ENCODE results near the gene PCNX2.

PCNX2 gene

GRCh38 chr1:233293556-233294446, 1.7 kb downstream of the PCNX2 start:
- Histone ChIP-seq H3K9me3 (ENCODE audit: insufficient read depth, low read depth, low read length) (no peaks in the 10 kb centered on the region), H3K4me3 (ENCODE audit: low read length, poor library complexity, severe bottlenecking) (peak overlapping the region; percentile 86), H2AFZ (ENCODE audit: low read length) (no peak overlapping the region), H3K36me3 (ENCODE audit: insufficient read depth, low read length) (no peaks in the 10 kb centered on the region), H3K9me2 (replicated peaks; ENCODE audit: low read depth, low read length) (no peaks in the 10 kb centered on the region), H3K4me2 (ENCODE audit: low read depth, low read length, poor library complexity, severe bottlenecking) (peak overlapping the region; percentile 87), H3F3A (ENCODE audit: low read depth) (no peaks in the 10 kb centered on the region; the same call in 1 of the 2 replicates), H4K20me1 (ENCODE audit: insufficient read depth, low read length, poor library complexity, severe bottlenecking) (peaks cover 20% of the 10 kb centered on the region), H3K79me2 (ENCODE audit: insufficient read depth, low read length) (peaks cover 57% of the 10 kb centered on the region), H3K27me3 (ENCODE audit: insufficient read depth, low read length, poor library complexity, severe bottlenecking) (no peaks in the 10 kb centered on the region), H3K9ac (ENCODE audit: low read depth, low read length, poor library complexity, severe bottlenecking) (peak overlapping the region; percentile 25), H3K4me1 (ENCODE audit: insufficient read depth, low read length, poor library complexity, severe bottlenecking) (peaks cover 43% of the 10 kb centered on the region)
- no peak for TF ChIP-seq CTCF (conservative IDR thresholded peaks at IDR 0.05; ENCODE audit: low read length)
- TF ChIP-seq EZH2phosphoT487 (IDR thresholded peaks at IDR 0.05; ENCODE audit: borderline replicate concordance): no peak

- Histone ChIP-seq H3K36me3 (ENCODE audit: insufficient read depth, low read length) (no peaks in the 10 kb centered on the region; the same call in 1 of the 2 replicates), H3F3A (ENCODE audit: low read depth) (no peaks in the 10 kb centered on the region; the same call in 1 of the 2 replicates), H3K4me2 (ENCODE audit: low read depth, low read length, poor library complexity, severe bottlenecking) (peak overlapping the region; percentile 17), H3K27me3 (ENCODE audit: insufficient read depth, low read length, poor library complexity, severe bottlenecking) (no peaks in the 10 kb centered on the region), H3K79me2 (ENCODE audit: insufficient read depth, low read length) (peaks cover 57% of the 10 kb centered on the region), H3K9me3 (ENCODE audit: insufficient read depth, low read depth, low read length) (no peaks in the 10 kb centered on the region), H3K9ac (ENCODE audit: low read depth, low read length, poor library complexity, severe bottlenecking) (no peak overlapping the region), H3K4me1 (ENCODE audit: insufficient read depth, low read length, poor library complexity, severe bottlenecking) (peaks cover 36% of the 10 kb centered on the region), H3K9me2 (replicated peaks; ENCODE audit: low read depth, low read length) (no peaks in the 10 kb centered on the region), H3K4me3 (ENCODE audit: low read length, poor library complexity, severe bottlenecking) (no peak overlapping the region), H4K20me1 (ENCODE audit: insufficient read depth, low read length, poor library complexity, severe bottlenecking) (peaks cover 20% of the 10 kb centered on the region), H2AFZ (ENCODE audit: low read length) (no peak overlapping the region)
- TF ChIP-seq EZH2phosphoT487 (IDR thresholded peaks at IDR 0.05; ENCODE audit: borderline replicate concordance) (no peak), CTCF (conservative IDR thresholded peaks at IDR 0.05; ENCODE audit: low read length) (no peak)
Measured at GRCh38 chr1:233290396-233291034, 5.0 kb downstream of the PCNX2 start.

- H3K9me2 ChIP-seq (replicated peaks; ENCODE audit: low read depth, low read length): no peaks in the 10 kb centered on the region
- H3K36me3 ChIP-seq (ENCODE audit: insufficient read depth, low read length): no peaks in the 10 kb centered on the region; the same call in 1 of the 2 replicates
- no peak overlapping the region for H3K9ac ChIP-seq (ENCODE audit: low read depth, low read length, poor library complexity, severe bottlenecking)
- no peaks in the 10 kb centered on the region; the same call in 1 of the 2 replicates for H3F3A ChIP-seq (ENCODE audit: low read depth)
- H3K4me2 ChIP-seq (ENCODE audit: low read depth, low read length, poor library complexity, severe bottlenecking): no peak overlapping the region
- H3K79me2 ChIP-seq (ENCODE audit: insufficient read depth, low read length): peaks cover 54% of the 10 kb centered on the region
- H3K27me3 ChIP-seq (ENCODE audit: insufficient read depth, low read length, poor library complexity, severe bottlenecking): no peaks in the 10 kb centered on the region
- H3K4me1 ChIP-seq (ENCODE audit: insufficient read depth, low read length, poor library complexity, severe bottlenecking): peaks cover 32% of the 10 kb centered on the region
- H3K9me3 ChIP-seq (ENCODE audit: insufficient read depth, low read depth, low read length): no peaks in the 10 kb centered on the region
- TF ChIP-seq CTCF (conservative IDR thresholded peaks at IDR 0.05; ENCODE audit: low read length): no peak
- no peak for TF ChIP-seq EZH2phosphoT487 (IDR thresholded peaks at IDR 0.05; ENCODE audit: borderline replicate concordance)
- no peak overlapping the region for H2AFZ ChIP-seq (ENCODE audit: low read length)
- peaks cover 19% of the 10 kb centered on the region for H4K20me1 ChIP-seq (ENCODE audit: insufficient read depth, low read length, poor library complexity, severe bottlenecking)
- H3K4me3 ChIP-seq (ENCODE audit: low read length, poor library complexity, severe bottlenecking): no peak overlapping the region
Measured at GRCh38 chr1:233289676-233290075, 5.8 kb downstream of the PCNX2 start.

All from Loucy (cell line).